Subcutaneous abdominal adipose tissue (tissue), 5 donors: Measurements from ENCODE around the gene KCNMA1.

Experiments used
- H3K27ac ChIP-seq: one replicate; pipeline ENCODE4 v1.7.0; 2013; ENCODE audit warnings: low read depth, mild to moderate bottlenecking, inconsistent platforms, low read length, moderate library complexity
- H3K27me3 ChIP-seq, 5 donors: one replicate each; pipeline ENCODE4 v1.7.0; 2013; ENCODE audit warnings: low read length in 5 of 5, inconsistent platforms in 1 of 5; ENCODE audit not compliant: control insufficient read depth in 5 of 5, insufficient read depth in 4 of 5
- H3K36me3 ChIP-seq, 5 donors: one replicate each; pipeline ENCODE4 v1.7.0; 2013; ENCODE audit warnings: low read length in 5 of 5; ENCODE audit not compliant: control insufficient read depth in 5 of 5, insufficient read depth in 5 of 5
- H3K4me1 ChIP-seq, 5 donors: one replicate each; pipeline ENCODE4 v1.7.0; 2013; ENCODE audit warnings: low read length in 5 of 5, mild to moderate bottlenecking in 3 of 5, moderate library complexity in 1 of 5; ENCODE audit not compliant: control insufficient read depth in 5 of 5, insufficient read depth in 5 of 5
- H3K4me3 ChIP-seq, 5 donors: one replicate each; pipeline ENCODE4 v1.7.0; 2013; ENCODE audit warnings: low read length in 5 of 5, low read depth in 1 of 5
- H3K9ac ChIP-seq, 5 donors: one replicate each; pipeline ENCODE4 v1.7.0; 2013; ENCODE audit warnings: low read length in 5 of 5, mild to moderate bottlenecking in 4 of 5, moderate library complexity in 3 of 5
- H3K9me3 ChIP-seq, 5 donors: one replicate each; pipeline ENCODE4 v1.7.0; 2013; ENCODE audit warnings: low read length in 5 of 5; ENCODE audit not compliant: control insufficient read depth in 5 of 5
- donor health status: healthy.
- donor health status: healthy.
- donor health status: healthy.
- donor health status: healthy.
- donor health status: healthy.

The KCNMA1 gene

GRCh38 chr10:77554996-77555397 is 82.6 kb downstream of the KCNMA1 start:
- peaks cover 0 to 25% (median 0%) of the 10 kb centered on the region in 5 donors for H3K4me1 ChIP-seq
- H3K27ac ChIP-seq, result no peak overlapping the region
- H3K36me3 ChIP-seq, result no peaks in the 10 kb centered on the region
- H3K27me3 ChIP-seq, result no peaks in the 10 kb centered on the region
- no peak overlapping the region for H3K9ac ChIP-seq
- H3K4me3 ChIP-seq, result no peak overlapping the region
- no peaks in the 10 kb centered on the region for H3K9me3 ChIP-seq

DNA sequence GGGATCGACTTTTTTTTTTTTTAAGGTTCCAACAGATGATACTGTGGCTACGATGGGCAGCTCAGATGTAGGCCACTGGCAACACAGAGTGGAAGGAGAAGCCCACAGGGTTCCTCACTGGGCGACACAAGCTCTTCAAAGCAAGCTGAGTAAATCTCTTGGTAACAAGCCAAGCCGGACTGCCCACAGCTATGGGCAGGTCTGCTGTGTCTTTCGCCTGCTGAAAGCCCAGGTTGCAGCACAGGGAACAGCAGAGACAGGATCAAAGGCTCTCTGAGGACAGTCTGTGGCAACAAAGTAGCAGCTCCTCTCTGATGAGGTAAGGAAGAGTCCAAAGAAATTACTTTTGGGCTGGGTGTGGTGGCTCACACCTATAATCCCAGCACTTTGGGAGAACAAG is 83.6 kb downstream of the KCNMA1 start:
- H3K36me3 ChIP-seq, result no peaks in the 10 kb centered on the region
- no peak overlapping the region for H3K27ac ChIP-seq
- H3K27me3 ChIP-seq, result no peaks in the 10 kb centered on the region
- no peak overlapping the region for H3K4me3 ChIP-seq
- H3K9me3 ChIP-seq, result no peaks in the 10 kb centered on the region
- H3K9ac ChIP-seq, result no peak overlapping the region
- peaks cover 0 to 25% (median 0%) of the 10 kb centered on the region in 5 donors for H3K4me1 ChIP-seq

GRCh38 chr10:77553311-77553710 is 84.3 kb downstream of the KCNMA1 start:
- no peak overlapping the region for H3K4me3 ChIP-seq
- no peak overlapping the region for H3K27ac ChIP-seq
- H3K36me3 ChIP-seq, result no peaks in the 10 kb centered on the region
- H3K9me3 ChIP-seq, result no peaks in the 10 kb centered on the region
- no peak overlapping the region for H3K9ac ChIP-seq
- H3K27me3 ChIP-seq, result no peaks in the 10 kb centered on the region
- peaks cover 0 to 25% (median 0%) of the 10 kb centered on the region in 5 donors for H3K4me1 ChIP-seq

DNA sequence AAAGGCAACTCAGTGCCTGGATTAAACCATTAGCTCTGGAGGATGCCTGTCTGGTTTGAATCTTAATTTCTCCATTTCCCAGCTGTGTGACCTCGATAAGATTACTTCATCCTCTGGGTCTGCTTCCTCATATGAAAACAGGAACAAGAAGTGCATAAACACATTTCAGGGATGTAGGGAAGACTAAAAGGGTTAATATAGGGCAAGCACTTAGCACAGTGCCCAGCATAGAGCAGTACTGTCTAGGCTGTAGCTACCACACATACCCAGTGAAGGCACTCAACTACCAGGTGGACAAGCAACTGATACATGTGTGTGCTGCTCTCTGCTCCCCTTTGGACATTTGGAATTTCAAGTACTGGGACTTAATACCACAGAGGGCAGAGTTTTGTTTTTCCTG is 85.4 kb downstream of the KCNMA1 start:
- no peaks in the 10 kb centered on the region for H3K27me3 ChIP-seq
- H3K9ac ChIP-seq, result no peak overlapping the region
- H3K27ac ChIP-seq, result no peak overlapping the region
- H3K36me3 ChIP-seq, result no peaks in the 10 kb centered on the region
- H3K4me1 ChIP-seq, result peaks cover 0 to 25% (median 0%) of the 10 kb centered on the region in 5 donors
- H3K4me3 ChIP-seq, result no peak overlapping the region
- no peaks in the 10 kb centered on the region for H3K9me3 ChIP-seq

GRCh38 chr10:77550378-77550777 is 87.2 kb downstream of the KCNMA1 start:
- Histone ChIP-seq H3K9ac (no peak overlapping the region), H3K27ac (no peak overlapping the region), H3K27me3 (no peaks in the 10 kb centered on the region), H3K4me3 (no peak overlapping the region), H3K4me1 (peaks cover 0 to 21% (median 0%) of the 10 kb centered on the region in 5 donors), H3K9me3 (no peaks in the 10 kb centered on the region), H3K36me3 (no peaks in the 10 kb centered on the region)

GRCh38 chr10:77548671-77549070 is 88.9 kb downstream of the KCNMA1 start:
- peaks cover 0 to 16% (median 0%) of the 10 kb centered on the region in 5 donors for H3K4me1 ChIP-seq

DNA sequence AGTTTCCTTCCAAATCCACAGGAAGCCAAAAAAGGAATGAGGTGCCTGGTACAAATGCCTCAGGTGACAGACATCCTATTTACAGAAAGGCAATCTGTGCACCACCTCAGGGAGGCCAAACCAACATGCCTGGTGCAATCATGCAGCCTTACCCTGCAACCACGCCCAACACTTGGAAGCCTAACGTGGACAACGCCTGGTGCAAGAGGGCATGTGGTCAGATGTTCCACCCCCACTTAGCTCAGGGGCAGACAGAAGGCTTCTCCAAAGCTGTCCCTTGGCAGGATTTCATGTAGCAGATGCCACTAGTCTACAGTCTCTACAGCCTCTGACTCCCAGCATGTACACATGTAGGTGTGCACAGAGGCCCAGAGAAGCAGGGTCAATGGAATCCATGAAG is 89.5 kb downstream of the KCNMA1 start:
- H3K4me3 ChIP-seq, result no peak overlapping the region
- no peak overlapping the region for H3K9ac ChIP-seq
- no peak overlapping the region for H3K27ac ChIP-seq
- H3K4me1 ChIP-seq, result peaks cover 0 to 12% (median 0%) of the 10 kb centered on the region in 5 donors
- H3K27me3 ChIP-seq, result no peaks in the 10 kb centered on the region
- H3K36me3 ChIP-seq, result no peaks in the 10 kb centered on the region
- H3K9me3 ChIP-seq, result peaks cover 0 to 4% (median 1%) of the 10 kb centered on the region in 5 donors

More at GRCh38 chr10:77548671-77549070, 88.9 kb downstream of the KCNMA1 start:
- Histone ChIP-seq H3K9ac (no peak overlapping the region), H3K27me3 (no peaks in the 10 kb centered on the region), H3K4me3 (no peak overlapping the region), H3K9me3 (no peaks in the 10 kb centered on the region), H3K27ac (no peak overlapping the region), H3K36me3 (no peaks in the 10 kb centered on the region)

DNA sequence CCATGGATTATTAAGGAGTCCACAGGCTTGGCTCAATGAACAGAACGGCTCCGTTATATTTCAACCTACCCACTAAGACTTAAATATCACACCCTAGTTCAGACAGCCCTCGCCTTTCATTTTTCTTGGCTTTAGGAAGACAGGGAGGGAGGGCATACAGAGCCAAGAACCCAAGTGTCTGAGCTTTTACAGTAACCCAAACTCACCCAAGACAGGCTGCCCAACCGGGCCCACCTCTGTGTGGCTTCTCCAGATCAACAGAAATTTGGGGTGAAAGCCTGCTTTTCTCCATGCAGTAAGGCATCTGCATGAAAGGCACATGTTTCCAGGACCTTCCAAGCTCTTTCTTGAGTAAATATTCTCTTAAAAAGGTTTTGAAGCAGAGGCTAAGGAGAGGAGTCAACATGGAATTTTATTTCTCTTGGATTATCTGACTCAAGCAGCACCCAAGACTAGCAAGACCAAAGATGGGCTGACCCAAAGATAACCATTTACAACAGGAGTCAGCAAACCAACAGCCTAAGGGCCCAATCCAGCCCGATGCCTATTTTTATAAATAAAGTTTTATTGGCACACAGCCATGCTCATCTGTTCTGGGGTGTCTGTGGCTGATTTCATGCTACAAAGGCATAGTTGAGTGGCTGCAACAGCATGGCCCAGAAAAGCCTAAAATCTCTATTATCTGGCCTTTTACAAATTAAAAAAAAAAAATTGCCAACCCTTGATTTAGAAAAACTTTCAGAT is 90.1 kb downstream of the KCNMA1 start:
- Histone ChIP-seq H3K36me3 (no peaks in the 10 kb centered on the region), H3K4me1 (peaks cover 0 to 12% (median 0%) of the 10 kb centered on the region in 5 donors), H3K4me3 (no peak overlapping the region), H3K9ac (no peak overlapping the region), H3K27me3 (no peaks in the 10 kb centered on the region), H3K9me3 (peaks cover 0 to 9% (median 4%) of the 10 kb centered on the region in 5 donors), H3K27ac (no peak overlapping the region)

DNA sequence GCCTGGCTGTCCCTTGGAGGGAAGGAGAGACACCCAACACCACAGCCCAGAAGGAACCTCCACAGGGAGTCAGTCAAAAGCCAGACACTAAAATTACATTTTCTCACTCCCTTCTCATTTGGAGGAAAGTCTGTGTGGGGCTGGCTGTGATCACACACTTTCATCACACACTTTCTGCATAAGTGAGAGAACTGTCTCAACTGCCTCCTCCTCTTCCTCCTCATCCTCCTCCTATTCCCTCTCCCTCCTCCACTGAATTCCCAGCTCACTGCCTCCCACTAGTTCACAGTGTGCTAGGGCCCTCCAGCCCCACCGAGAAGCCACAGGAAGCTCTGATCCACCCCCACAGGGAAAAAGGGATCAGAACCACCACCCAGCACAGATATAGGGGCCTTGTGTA is 91.6 kb downstream of the KCNMA1 start:
- Histone ChIP-seq H3K9me3 (peaks cover 0 to 13% (median 4%) of the 10 kb centered on the region in 5 donors), H3K27ac (no peak overlapping the region), H3K4me1 (peaks cover 0 to 7% (median 0%) of the 10 kb centered on the region in 5 donors), H3K36me3 (no peaks in the 10 kb centered on the region), H3K9ac (no peak overlapping the region), H3K4me3 (no peak overlapping the region), H3K27me3 (no peaks in the 10 kb centered on the region)

- Histone ChIP-seq H3K9me3 (peaks cover 0 to 13% (median 4%) of the 10 kb centered on the region in 5 donors), H3K36me3 (no peaks in the 10 kb centered on the region), H3K27ac (no peak overlapping the region), H3K4me1 (peaks cover 0 to 7% (median 0%) of the 10 kb centered on the region in 5 donors), H3K9ac (no peak overlapping the region), H3K4me3 (no peak overlapping the region), H3K27me3 (no peaks in the 10 kb centered on the region)
Measured at GRCh38 chr10:77545585-77545984, 92.0 kb downstream of the KCNMA1 start.
